Astrocyte of the cerebellum (primary cell): Measurements from ENCODE around the gene TMEM178A.

ENCODE experiments used
- DNase-seq: peaks from one replicate; pipeline ENCODE4 v3.0.0-alpha.2; 2011; ENCODE audit warnings: low read depth
- H3K4me3 ChIP-seq: 2 replicates; pipeline ENCODE4 v1.5.1; 2011; ENCODE audit warnings: mild to moderate bottlenecking, low read depth, low read length, moderate library complexity
- CTCF ChIP-seq: IDR thresholded peaks from 2 replicates; pipeline ENCODE4 v1.5.1; 2012; ENCODE audit warnings: low read length, low read depth, moderate library complexity, mild to moderate bottlenecking; ENCODE audit errors: missing control alignments
- in situ Hi-C: cut with HindIII; loops from 2 replicates; pipeline ENCODE4 v1.10.0; 2017; ENCODE audit warnings: low sequenced_read_pairs

The TMEM178A gene

GRCh38 chr2:39665811-39666490, at the start of gene TMEM178A:
Gene TMEM178A (plus strand): TSS chr2:39665917. CDS start chr2:39665975, 58 bp downstream.
- in situ Hi-C loops = no loop called here
- DNase-seq = no peak
- H3K4me3 ChIP-seq = peak within 1 kb of the TSS; percentile 40
- no peak for TF ChIP-seq CTCF

- DNase-seq = no peak
- no peak overlapping the region for H3K4me3 ChIP-seq
- in situ Hi-C loops = no loop called here
- no peak for TF ChIP-seq CTCF
These were observed 47.5 kb upstream of the TMEM178A start for GRCh38 chr2:39618236-39618635.

GRCh38 chr2:39618736-39619135, 47.0 kb upstream of the TMEM178A start:
- in situ Hi-C loops = no loop called here
- H3K4me3 ChIP-seq = no peak overlapping the region
- DNase-seq = no peak
- no peak for TF ChIP-seq CTCF

- in situ Hi-C loops = no loop called here
These were observed 45.6 kb upstream of the TMEM178A start for GRCh38 chr2:39620067-39620466.

GRCh38 chr2:39621596-39621995, 44.1 kb upstream of the TMEM178A start:
- DNase-seq = no peak
- TF ChIP-seq CTCF = no peak
- in situ Hi-C loops = no loop called here
- H3K4me3 ChIP-seq = no peak overlapping the region

More at GRCh38 chr2:39620067-39620466, 45.6 kb upstream of the TMEM178A start:
- peak; percentile 90 for DNase-seq
- no peak overlapping the region for H3K4me3 ChIP-seq
- TF ChIP-seq CTCF = no peak

GRCh38 chr2:39622860-39623259, 42.9 kb upstream of the TMEM178A start:
- TF ChIP-seq CTCF = no peak
- no peak overlapping the region for H3K4me3 ChIP-seq
- DNase-seq = no peak
- in situ Hi-C loops = no loop called here

- in situ Hi-C loops = no loop called here
- DNase-seq = no peak
- TF ChIP-seq CTCF = no peak
- H3K4me3 ChIP-seq = no peak overlapping the region
These were observed 41.8 kb upstream of the TMEM178A start for GRCh38 chr2:39623917-39624316.
